HS-27A (cell line): Measurements from ENCODE around the gene CLDN11.
A peak's percentile ranks its signal among the peaks of the same experiment; 100 is the strongest.

Experiments used
- DNase-seq: peaks from one replicate; pipeline ENCODE4 v3.0.0-alpha.2; 2012; ENCODE audit warnings: low read depth, missing footprints

The CLDN11 gene

DNA sequence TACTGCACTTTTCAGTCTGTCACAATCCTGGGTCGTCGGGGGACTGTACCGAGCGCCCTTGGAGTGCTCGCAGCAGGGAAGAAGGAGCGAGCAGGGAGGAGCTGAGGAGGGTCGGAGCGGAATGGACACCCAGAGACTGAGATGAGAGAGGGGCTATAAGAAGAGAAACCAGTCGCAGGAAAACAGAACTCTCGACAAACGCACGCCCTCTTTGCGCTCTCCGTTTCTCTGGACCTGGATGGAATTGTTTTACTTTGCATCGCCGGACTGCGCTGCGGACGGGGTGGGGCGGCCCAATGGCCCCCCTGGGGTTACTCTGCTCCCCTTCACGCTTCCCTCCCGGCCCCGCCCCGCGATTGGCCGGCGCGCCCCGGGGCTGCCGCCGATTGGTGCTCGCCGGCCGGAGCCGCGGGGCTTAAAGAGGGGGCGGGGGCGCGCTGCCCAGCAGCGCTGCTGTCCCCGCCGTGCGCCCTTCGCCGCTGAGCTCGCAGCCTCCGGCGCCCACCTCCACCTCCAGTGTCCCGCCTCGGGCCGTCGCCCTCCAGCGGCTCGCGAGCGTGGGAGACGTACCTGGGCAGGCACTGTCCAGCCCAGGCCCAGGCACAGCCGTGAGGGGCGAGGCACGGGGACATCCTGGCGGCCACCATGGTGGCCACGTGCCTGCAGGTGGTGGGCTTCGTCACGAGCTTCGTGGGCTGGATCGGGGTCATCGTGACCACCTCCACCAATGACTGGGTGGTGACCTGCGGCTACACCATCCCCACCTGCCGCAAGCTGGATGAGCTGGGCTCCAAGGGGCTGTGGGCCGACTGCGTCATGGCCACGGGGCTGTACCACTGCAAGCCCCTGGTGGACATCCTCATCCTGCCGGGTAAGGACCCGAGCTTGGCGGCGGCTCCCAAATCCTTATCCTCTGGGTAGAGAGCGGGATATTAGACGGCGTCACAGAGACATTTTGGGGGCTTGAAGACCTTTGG, at the start of gene CLDN11:
Gene CLDN11 (plus strand): TSS at position 447 of the 977 bp plus-strand sequence. CDS start 199 bp downstream, at position 646.
- no peak for DNase-seq

DNA sequence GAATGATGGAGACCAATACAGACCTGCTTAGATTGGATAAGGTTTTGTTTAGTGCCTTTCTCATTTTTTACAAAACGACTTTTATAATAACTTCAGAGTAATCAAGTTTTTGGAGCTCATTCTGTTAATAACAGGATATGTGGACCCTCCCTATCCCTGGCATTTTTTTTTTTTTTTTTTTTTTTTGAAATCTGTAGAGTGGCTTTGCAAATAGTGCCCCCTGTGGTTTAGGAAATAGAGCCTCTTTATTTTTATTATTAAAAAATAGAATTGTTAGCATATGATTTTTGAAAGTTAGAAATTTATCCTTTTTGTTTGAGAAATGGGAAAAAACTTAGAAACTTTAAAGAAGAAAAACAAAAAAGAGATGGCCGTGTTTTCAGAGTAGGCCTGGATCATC, 49.7 kb upstream of the CLDN11 start:
- no peak for DNase-seq

DNA sequence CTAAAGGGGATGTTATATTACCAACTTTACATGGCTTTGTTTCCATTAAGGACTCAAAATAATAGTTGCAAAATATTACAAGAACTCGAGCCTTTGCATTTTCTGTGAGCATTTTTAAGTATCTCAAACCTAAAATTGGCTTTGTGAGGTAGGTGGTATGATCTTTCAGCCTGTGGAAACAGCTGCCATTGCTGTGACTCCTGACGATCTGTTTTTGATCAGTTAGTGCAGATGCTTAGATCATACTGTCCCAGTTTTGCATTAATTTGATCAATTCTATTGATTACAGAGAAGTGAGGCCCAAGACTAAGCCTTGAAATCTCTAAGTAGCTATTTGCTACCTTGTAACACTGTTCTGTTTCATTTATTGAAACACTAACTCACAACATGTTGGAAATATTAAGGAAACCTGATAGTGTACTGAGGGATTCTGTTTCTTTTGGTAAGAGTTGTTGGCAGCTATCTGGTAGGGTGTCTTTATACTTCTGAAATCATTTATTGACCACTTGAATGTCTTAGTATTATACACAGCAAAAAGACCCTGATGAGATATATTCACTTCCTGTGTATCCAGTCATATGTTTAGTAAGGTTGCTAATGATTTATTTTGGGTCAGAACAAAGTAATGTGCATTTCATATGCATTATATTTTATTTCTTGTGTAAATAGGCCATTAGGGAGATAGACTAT, 46.3 kb upstream of the CLDN11 start:
- DNase-seq, result no peak

DNA sequence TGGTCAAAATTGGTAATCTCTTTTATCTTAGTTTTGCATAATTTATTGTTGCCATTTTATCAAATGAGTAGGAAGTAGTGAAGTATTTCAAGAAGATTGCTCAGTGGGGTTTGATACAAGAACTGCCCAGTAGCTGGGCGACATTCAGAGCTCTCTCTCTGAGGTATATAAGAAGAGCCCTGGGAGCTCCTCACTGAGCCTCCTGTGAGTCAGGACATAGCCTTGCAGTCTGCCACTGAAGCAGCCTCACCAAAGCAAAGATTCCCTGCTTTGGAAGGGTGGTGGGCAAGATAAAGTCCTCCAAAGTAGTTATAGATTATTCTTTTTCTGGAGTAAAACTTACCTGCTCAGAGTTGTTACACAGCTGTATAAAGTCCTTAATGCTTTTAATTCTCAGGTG, 35.1 kb upstream of the CLDN11 start:
- no peak for DNase-seq

DNA sequence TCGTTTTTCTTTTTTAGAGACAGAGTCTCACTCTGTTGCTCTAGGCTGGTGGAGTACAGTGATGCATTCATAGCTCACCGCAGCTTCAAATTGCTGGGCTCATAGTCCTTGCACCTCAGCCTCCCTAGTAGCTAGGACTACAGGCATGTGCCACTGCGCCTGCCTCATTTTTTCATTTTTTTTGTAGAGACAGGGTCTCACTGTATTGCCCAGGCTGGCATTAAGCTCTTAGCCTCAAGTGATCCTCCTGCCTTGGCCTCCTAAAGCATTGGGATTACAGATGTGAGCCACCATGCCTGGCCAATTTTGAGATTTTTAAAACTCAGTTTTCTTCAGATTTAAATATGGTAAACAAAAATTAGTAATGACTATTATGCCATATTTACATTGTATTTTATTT, 32.2 kb upstream of the CLDN11 start:
- no peak for DNase-seq

DNA sequence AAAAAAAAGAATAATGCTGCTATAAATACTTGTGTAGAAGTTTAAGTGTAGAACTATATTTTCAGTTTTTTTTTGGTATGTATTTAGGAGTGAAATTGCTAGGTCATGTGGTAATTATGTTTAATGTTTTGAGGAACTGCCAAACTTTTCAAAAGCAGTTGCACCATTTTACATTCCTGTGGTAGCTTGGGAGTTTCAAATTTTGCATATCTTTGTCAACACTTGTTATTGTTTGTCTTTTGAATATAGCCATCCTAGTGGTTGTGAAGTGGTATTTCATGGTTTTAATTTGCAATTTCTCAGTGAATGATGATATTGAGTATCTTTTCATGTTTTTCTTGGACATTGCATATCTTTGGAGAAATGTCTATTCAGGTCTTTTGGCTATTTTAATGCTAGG, 30.7 kb upstream of the CLDN11 start:
- no peak for DNase-seq

DNA sequence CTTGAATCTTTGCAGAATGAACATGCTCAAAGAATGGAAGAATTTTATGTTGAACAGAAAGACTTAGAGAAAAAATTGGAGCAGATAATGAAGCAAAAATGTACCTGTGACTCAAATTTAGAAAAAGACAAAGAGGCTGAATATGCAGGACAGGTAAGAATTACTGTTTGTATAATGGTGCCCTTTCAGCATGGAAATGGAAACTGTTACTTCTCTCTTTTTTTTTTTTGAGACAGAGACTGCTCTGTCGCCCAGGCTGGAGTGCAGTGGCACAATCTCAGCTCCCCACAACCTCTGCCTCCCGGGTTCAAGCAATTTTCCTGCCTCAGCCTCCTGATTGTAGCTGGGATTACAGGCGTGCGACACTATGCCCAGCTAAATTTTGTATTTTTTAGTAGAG, 27.6 kb upstream of the CLDN11 start:
- DNase-seq, result no peak

DNA sequence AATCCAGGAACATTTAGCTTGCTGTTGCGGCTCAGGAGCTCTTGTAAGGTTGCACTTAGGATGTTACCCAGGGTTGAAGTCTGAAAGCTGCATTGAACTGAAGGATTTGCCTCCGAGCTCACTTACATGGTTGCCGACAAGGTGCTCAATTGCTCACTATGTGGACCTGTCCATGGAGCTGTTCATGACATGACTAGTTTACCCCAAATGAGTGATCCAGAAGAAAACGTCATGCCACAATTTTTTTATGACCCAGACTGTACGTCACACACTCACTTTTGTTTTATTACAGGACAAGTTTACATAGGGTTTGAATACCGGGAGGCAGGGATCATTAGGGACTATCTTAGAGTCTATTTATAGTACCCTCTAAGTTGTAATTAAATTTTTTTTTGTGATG, 21.0 kb upstream of the CLDN11 start:
- no peak for DNase-seq

DNA sequence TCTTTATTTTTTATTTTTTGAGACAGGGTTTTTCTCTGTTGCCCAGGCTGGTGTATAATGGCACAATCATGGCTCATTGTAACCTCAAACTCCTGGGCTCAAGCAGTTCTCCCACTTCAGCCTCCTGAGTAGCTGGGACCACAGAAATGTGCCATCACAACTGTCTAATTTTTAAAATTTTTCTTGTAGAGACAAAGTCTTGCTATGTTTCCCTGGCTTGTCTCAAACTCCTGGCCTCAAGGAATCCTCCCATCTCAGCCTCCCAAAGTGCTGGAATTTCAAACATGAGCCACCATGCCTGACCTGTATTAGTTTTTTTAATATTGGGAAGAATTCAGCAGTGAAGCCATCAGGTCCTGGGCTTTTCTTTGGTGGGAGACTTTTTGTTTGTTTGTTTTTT, 13.6 kb upstream of the CLDN11 start:
- DNase-seq, result no peak

DNA sequence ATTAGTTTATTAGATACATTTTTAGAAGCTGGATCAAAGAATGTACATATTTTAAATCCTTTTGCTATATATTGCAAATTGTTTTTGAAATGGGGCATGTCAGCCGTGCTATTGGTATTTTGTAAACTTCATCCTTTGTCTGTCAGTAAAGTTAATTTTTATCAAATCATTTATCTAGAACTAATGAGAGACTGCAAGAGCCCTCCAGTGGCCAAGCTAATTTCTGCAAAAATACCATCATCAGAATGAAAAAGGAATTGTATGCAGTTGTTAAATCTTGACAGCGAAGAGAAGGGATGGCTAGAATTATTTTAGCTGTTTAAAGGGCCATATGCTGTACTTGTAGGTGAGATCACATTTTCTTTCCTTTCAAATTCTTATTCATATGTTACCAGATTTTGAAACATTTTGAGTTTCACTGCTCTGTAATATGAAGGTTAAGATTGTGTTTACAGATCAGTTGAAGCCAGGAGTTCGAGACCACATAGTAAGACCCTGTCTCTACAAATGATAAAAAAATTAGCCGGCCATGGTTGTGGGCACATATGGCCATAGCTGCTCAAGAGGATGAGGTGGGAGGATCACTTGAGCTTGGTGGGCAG, 8.1 kb upstream of the CLDN11 start:
- no peak for DNase-seq

DNA sequence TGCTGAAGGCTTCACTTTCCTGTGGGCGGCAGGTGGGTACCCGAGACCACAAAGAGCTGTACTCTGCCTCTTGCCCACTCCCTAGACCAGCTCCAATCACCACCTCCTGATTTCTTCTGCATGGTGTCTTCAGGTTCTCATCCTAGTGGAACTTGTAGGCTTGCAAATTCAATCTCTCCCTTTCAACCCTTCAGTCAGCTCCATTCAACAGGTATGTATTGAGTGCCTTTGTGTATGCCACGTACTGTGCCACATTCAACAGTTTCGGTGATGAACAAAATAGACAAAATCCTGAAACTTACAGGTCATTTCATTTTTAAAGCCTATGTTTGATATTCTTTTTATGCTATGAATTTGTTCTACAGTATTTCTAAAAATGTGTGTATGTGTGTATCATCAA, 5.4 kb upstream of the CLDN11 start:
- DNase-seq, result no peak

DNA sequence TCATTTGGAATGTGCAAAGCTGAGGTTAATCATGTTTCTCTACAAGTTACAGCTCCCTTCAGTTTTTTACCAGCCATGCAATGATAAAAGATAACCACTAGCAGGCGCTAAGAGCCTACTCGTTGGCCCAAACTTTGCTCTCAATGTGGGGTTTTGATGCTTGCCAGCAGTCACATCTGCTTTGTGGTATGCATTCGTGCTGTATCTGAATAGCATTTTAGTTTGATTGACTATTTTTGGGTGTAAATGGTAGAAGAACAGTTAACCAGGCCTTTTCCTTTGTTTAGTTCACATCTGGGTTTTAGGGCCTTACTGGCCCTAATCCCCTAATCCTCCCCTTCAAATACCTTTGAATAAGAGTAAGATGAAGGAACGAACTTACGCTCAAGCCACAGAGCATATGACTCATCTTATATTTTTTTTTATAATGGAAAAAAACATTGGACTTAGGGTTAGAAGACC, 4.4 kb upstream of the CLDN11 start:
- DNase-seq, result peak; percentile 80

DNA sequence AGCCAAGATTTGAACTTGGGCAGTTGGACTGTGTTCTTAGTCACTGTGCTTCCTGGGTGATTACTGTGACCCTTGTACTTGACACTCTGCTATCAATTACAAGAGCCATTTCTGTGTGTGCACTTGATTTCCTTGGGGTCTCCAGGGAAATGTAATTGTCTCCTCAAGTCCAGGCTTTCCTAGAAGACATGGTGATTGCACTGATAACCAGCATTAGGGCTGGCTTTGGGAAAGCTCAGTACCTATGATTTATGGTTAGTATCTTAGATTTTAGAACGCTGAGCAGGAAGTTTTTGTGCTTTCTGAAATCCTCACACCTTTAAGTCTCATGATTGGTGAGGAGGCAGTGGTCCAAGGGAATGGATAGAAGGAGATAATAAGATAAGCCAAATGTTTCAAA, 1.6 kb upstream of the CLDN11 start:
- DNase-seq, result no peak

DNA sequence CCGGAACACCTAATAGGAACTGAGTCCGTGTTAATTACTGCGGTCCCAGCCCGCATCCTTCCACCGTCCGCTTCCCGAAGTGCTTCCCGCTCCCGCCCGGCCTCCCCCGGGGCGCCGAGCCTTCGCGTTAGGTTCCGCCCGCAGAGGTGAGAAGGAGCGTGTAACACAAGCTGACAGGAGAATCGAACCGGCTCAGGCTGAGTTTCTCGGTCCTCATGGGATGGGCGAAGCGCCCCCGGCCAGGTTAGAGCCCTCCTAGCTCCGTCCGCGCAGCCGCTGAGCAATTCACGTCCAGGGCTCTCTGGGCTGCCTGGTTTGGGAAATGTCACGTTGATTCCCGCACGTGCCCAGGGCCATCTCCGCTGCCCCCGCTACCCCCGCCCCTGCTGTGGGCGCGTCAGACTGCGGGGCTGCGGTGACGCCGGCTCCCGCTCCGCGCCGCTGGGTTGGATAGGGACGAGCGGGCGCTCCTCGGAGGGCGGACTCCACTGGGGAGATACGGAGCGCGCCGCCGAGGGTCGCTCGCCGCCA, 954 bp downstream of the CLDN11 start:
- no peak for DNase-seq

DNA sequence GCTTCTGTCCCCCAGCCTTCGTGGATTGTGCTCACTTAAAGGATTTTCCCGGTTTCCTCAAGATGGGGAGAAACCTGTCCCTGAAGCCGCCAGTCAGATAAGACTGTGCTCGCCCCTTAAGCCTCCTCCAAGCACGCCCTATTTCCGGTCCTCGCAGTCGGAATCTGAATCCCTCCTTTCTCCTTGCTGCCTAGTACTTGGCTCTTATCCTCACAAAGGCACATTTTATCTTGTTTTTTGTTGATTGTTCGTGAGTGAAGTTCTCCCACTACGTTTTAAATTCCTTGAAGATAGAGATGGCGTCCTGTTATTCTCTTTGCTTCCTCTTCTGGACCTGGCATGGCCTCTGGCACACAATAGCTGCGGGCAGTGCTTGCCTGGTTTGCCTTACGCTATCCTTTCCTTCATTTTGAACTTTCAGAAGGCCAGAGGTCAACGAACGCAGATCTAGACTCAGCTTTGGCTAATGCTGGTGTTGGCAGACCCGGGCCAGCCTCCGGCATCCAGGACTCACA, 1.7 kb downstream of the CLDN11 start:
- DNase-seq, result no peak

DNA sequence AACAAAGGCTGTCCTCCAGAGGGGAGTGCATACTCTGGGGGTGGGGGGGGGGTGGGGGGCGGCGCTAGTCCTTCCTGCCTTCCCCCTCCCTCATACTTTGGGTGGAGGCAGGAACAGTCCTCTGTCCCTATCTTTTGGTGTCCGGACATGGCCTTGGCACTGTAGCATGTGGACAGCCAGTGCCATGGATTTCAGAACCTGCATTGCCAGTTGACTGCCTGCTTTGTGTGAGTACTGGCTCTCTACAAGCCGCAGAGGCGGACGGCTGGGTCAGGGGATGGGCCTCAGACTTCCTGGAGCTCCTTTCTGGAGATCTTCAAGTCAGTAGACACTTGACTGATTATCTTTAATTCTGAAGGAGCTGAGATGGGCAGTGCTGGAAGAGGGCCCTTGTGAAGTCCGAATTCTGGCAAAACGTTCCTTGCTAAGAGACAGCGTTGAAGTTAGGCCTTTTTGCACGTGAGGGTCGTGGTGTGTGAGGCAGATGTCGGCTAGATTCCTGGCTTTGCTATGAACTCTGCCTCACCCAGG, 2.5 kb downstream of the CLDN11 start:
- DNase-seq, result no peak

DNA sequence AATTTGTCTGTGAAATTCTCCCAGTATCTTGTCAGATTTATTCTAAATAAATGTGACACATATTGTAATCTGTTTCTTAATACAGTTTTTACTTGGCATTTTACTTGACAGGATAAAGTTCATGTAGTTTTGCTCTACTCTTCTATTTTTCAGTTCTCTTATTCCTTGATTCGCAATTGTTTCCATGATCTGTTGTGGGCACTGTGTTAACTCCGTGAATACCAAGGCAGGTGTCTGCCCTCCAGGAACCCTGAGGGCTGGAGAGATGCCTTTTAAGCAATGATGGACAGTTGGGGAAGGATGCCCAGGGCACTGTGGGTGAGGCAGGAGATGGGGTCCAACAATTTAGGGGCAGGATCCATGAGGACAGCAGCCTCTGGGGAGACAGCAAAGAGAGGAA, 3.1 kb downstream of the CLDN11 start:
- no peak for DNase-seq

DNA sequence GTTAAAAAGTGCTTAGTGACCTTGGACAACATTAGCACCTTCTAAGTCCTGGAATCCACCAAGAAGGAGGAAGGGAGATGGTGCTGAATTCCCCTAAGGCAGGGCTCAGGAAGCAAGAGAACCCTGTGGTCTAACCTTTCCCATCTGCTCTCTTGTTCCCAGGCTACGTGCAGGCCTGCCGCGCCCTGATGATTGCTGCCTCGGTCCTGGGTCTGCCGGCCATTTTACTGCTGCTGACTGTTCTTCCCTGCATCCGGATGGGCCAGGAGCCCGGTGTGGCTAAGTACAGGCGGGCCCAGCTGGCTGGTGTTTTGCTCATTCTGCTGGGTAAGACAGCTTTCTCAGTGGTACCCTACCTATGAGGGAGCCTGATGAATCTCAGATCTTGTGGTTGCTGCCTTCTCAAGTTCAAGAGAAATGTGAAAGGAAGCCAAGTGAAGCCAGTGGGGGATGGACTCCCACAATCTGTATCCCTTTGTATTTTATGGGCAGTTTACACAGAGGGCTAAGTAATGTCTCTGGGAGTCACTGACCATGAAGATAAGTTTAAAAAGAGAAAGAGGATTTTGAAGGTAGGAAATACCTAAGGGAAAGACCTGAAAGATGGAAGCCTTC, 4.4 kb downstream of the CLDN11 start:
- DNase-seq, result no peak

DNA sequence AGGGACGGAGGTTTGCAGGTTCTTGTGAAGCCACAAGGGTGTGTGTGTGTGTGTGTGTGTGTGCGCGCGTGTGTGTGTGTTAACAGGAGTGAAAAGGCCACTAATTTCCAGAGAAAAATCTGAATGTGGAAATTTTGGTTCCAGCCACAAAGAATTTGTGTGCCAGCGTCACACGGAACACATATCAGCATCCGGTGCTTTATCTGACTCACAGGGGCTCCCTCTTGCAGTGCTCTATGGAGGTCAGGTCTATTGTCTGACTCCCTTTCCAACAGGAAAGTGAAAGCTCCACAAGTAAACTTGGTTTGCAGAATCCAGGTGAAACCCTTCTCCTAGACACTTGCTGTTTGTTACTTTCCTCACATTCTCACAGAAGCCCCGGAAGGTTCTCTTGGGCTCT, 6.2 kb downstream of the CLDN11 start:
- no peak for DNase-seq

DNA sequence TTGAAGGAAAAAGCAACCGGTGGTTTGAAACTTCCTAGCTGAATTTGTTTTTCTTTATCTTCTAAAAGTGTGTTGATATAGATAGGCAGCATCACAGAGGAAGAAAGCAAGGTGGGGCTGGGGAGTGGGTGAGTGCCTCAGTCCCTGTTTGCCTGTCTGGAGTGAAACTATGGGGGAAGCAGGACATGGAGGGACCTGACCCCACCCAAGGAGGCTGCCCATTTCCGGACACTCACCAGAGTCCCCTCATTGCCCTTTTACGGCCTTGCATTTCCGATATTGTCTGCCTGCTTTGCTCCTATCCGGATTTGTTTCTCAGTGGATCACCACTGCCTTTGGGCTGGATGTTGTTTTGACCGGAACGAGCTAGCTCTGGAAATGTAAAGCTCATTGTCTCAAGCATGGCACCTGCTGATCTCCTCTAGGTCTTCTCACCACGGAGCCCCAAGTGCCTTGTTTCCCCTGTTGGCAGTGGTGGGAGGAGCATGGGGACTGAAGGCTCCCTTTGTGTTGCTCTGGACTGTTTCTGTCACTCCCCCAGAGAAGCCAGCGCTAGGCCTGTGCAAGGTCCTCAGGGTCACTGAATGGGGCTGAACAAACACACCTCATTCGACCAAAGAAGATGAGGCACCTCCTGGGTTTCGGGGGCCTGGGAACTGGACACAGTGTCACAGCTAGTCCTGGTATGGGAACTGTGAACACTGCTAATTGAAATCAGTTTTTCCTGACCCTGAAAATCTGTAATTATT, 7.0 kb downstream of the CLDN11 start:
- DNase-seq, result no peak

DNA sequence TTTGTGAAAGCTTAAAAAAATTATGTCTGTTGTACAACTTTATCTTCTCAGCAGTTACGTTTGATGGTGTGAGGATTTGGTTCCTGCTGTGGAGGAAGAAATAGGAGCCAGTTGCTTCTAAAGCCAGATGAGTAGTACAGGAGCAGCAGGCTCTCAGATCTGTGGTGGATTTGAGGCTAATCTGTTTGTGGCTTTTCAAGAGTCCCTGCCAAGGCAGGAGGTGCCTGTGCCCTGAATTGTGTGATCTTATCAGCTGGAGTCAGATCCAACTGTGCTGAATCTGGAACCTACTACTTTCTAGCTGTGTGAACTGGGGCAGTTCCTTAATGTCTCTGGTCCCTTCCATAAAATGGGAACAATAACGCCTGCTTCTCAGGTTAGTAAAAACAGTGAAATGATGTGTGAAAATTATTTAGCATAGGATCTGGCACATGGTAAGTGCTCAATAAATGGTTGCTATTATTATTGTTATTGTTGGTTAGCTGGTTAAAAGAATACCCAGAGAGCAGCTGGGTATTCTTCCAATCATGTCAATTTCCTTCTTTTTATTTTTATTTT, 7.7 kb downstream of the CLDN11 start:
- no peak for DNase-seq
